Naive thymus-derived CD4-positive, alpha-beta T cell (primary cell): Measurements from ENCODE around the gene NACA. TPM values are rescaled to one million over a fixed set of nuclear protein-coding genes. Genes with fewer than 3 reads are reported as not detected.
A peak's percentile ranks its signal among the peaks of the same experiment; 100 is the strongest.

Source experiments
- ATAC-seq: fragments of 150-1000 bp; cut with Tn5 transposase; 2 replicates; pipeline ENCODE4 v1.10.0; 2021; ENCODE audit warnings: mild to moderate bottlenecking, moderate library complexity
- CTCF ChIA-PET: fragments of 350-600 bp; sonication (Branson Sonifier 250); formaldehyde crosslinking; loops from one replicate; lab custom pipeline; 2021; ENCODE audit warnings: antibody characterized with exemption; lab: Charles Lee
- POLR2A ChIA-PET: fragments of 350-600 bp; sonication (Branson Sonifier 250); formaldehyde crosslinking; loops from one replicate; lab custom pipeline; 2021; ENCODE audit warnings: antibody characterized with exemption, inconsistent platforms; lab: Charles Lee
- DNase-seq, 9 donors: peaks; one replicate each; pipeline versions ENCODE4 v3.0.0 to v3.0.0-alpha.2; 2020 to 2022; ENCODE audit warnings: mixed read lengths in 1 of 9
- H3K27ac ChIP-seq: one replicate; pipeline ENCODE4 v1.7.0; 2013; ENCODE audit warnings: mild to moderate bottlenecking, low read depth, low read length, moderate library complexity
- H3K27me3 ChIP-seq, 2 donors: one replicate each; pipeline ENCODE4 v1.7.0; 2013; ENCODE audit warnings: low read length in 2 of 2, mild to moderate bottlenecking in 2 of 2, moderate library complexity in 2 of 2; ENCODE audit not compliant: control insufficient read depth in 2 of 2, insufficient read depth in 2 of 2
- H3K36me3 ChIP-seq, 3 experiments: 1 replicate in 2 of 3; 2 replicates in 1 of 3; pipeline ENCODE4 v1.7.0; 2013; ENCODE audit warnings: low read length in 3 of 3, mild to moderate bottlenecking in 3 of 3, moderate library complexity in 1 of 3; ENCODE audit not compliant: insufficient read depth in 3 of 3, control insufficient read depth in 2 of 3
- H3K4me1 ChIP-seq, 2 donors: one replicate each; pipeline ENCODE4 v1.7.0; 2013; ENCODE audit warnings: low read length in 2 of 2, mild to moderate bottlenecking in 2 of 2, moderate library complexity in 1 of 2; ENCODE audit not compliant: control insufficient read depth in 2 of 2, insufficient read depth in 2 of 2
- H3K4me3 ChIP-seq: 2 replicates; pipeline ENCODE4 v1.7.0; 2013; ENCODE audit warnings: mild to moderate bottlenecking, low read length
- H3K9me3 ChIP-seq, 3 experiments: 1 replicate in 2 of 3; 2 replicates in 1 of 3; pipeline ENCODE4 v1.7.0; 2013; ENCODE audit warnings: low read length in 3 of 3; ENCODE audit not compliant: control insufficient read depth in 2 of 3
- H3K27ac Mint-ChIP-seq, 9 donors: one replicate each; pipeline ENCODE4 v1.8.0; 2020 to 2022; ENCODE audit warnings: mixed read lengths in 9 of 9, mild to moderate bottlenecking in 8 of 9, moderate library complexity in 5 of 9, inconsistent platforms in 2 of 9
- H3K27me3 Mint-ChIP-seq, 5 donors: one replicate each; pipeline ENCODE4 v1.8.0; 2021 to 2022; ENCODE audit warnings: mixed read lengths in 5 of 5, mild to moderate bottlenecking in 1 of 5
- H3K36me3 Mint-ChIP-seq, 5 donors: one replicate each; pipeline ENCODE4 v1.8.0; 2020 to 2022; ENCODE audit warnings: mixed read lengths in 5 of 5, mild to moderate bottlenecking in 3 of 5, inconsistent platforms in 1 of 5
- H3K4me1 Mint-ChIP-seq, 7 donors: one replicate each; pipeline ENCODE4 v1.8.0; 2020 to 2022; ENCODE audit warnings: mixed read lengths in 7 of 7, mild to moderate bottlenecking in 3 of 7, inconsistent platforms in 1 of 7
- H3K4me3 Mint-ChIP-seq, 10 donors: one replicate each; pipeline ENCODE4 v1.8.0; 2020 to 2022; ENCODE audit warnings: mild to moderate bottlenecking in 10 of 10, mixed read lengths in 10 of 10, moderate library complexity in 6 of 10, inconsistent platforms in 2 of 10
- H3K9me3 Mint-ChIP-seq, 11 donors: one replicate each; pipeline ENCODE4 v1.8.0; 2020 to 2022; ENCODE audit warnings: mixed read lengths in 11 of 11, mild to moderate bottlenecking in 4 of 11, inconsistent platforms in 1 of 11, moderate library complexity in 1 of 11
- intact Hi-C, 2 donors: fragments of 100-400 bp; cut with micrococcal nuclease; formaldehyde crosslinking; loops; one replicate each; pipeline ENCODE4 v1.15.1; 2023
- polyA plus RNA-seq, 2 donors: library from polyadenylated mRNA; unstranded; fragments of 300-500 nt; fragmentation: Illumina TruSeq; gene quantifications; one replicate each; pipeline ENCODE4 v1.2.3, GENCODE V29; 2021
- total RNA-seq, 6 experiments: library from RNA in 5 of 6; stranded (reverse) in 5 of 6; gene quantifications; 1 replicate in 5 of 6; 2 replicates in 1 of 6; pipeline ENCODE4 v1.2.3 and lab custom pipeline; 2021 to 2026

The NACA gene
- total and polyA plus RNA-seq, 7 experiments from 2014 or later: 834 to 1,626 (median 1,410) TPM

DNA sequence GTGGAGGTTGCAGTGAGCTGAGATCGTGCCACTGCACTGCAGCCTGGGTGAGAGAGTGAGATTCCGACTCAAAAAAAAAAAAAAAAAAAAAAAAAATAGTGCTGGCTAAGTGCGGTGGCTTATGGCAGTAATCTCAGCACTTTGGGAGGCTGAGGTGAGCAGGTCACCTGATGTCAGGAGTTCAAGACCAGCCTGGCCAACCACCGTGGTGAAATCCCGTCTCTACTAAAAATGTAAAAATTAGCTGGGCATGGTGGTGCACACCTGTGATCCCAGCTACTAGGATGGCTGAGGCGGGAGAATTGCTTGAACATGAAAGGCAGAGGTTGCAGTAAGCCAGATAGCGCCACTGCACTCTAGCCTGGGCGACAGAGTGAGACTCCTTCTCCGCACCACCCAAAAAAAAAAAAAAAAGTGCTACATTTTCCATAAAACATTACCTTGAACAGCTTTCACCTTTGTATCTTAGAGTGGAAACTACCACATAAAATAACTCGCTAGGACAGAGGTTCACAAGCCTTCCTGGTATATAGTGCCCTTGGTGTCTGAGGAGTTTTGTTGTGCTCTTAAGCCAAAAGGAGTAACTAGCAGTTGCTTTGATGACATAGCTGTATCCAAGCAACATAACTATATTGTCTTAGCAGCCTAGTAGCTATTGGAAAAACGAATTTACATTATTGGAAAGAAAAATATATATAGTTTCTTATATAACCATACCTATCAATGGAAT lies 48.1 kb downstream of the NACA start:
- peaks cover 0 to 23% (median 3%) of the 10 kb centered on the region in 3 experiments for H3K36me3 ChIP-seq
- H3K4me1 Mint-ChIP-seq: peaks cover 33 to 85% (median 63%) of the 10 kb centered on the region in 7 donors
- DNase-seq (peak in 2 of 9 donors; percentile 22 to 45), ATAC-seq (peak; percentile 65)
- peak overlapping the region in 8 of 9 donors; percentile 38 to 77 (median 72) for H3K27ac Mint-ChIP-seq
- intact Hi-C loops: no loop called here
- peaks cover 35 to 49% of the 10 kb centered on the region in 2 donors for H3K4me1 ChIP-seq
- ChIA-PET POLR2A (interaction anchor here (0.6 to 4.5 kb wide), 7 partner anchors 11 to 421 kb away, joined by 3 to 30 read pairs (median 6); partner anchors contain the start of genes NACA and PTGES3), CTCF (interaction anchor here (0.6 to 1.0 kb wide), 3 partner anchors 13 to 98 kb away, joined by 3 to 4 read pairs (median 3); no protein-coding TSS in a partner anchor)
- H3K9me3 Mint-ChIP-seq: peaks cover 0 to under 1% (median 0%) of the 10 kb centered on the region in 11 donors
- H3K36me3 Mint-ChIP-seq: peaks cover 4 to 19% (median 6%) of the 10 kb centered on the region in 5 donors
- H3K4me3 Mint-ChIP-seq: peak overlapping the region in 8 of 10 donors; percentile 12 to 63 (median 48)
- no peaks in the 10 kb centered on the region for H3K27me3 ChIP-seq
- no peaks in the 10 kb centered on the region for H3K27me3 Mint-ChIP-seq
- H3K27ac ChIP-seq: peak overlapping the region; percentile 34
- no peak overlapping the region for H3K4me3 ChIP-seq
- H3K9me3 ChIP-seq: no peaks in the 10 kb centered on the region

DNA sequence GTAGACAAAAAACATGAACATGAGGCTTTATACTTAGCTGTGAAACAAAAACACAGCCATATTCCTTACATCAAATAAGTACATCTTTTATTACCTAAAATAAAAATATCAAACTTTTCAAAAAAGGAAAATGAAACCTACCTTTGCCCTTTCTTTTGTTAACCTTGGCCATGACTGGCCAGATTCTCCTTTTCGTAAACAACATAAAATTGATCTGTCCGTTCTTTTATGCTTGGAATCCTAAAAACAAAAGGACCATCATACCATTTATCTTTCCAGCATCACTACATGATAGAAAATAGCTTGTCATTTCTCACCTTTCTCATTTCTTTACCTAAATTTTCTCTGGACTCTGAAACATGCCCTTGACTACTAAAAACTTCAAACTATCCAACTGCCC lies 53.5 kb downstream of the NACA start:
- H3K4me3 Mint-ChIP-seq: no peak overlapping the region
- CTCF ChIA-PET: interaction anchor here (0.6 to 2.2 kb wide), 2 partner anchors 14 to 39 kb away, joined by 5 read pairs; no protein-coding TSS in a partner anchor
- H3K36me3 Mint-ChIP-seq: peaks cover 5 to 33% (median 21%) of the 10 kb centered on the region in 5 donors
- no peaks in the 10 kb centered on the region for H3K9me3 Mint-ChIP-seq
- no peaks in the 10 kb centered on the region for H3K27me3 Mint-ChIP-seq
- ATAC-seq: no peak
- H3K9me3 ChIP-seq: no peaks in the 10 kb centered on the region
- POLR2A ChIA-PET: interaction anchor here (0.6 to 2.2 kb wide), 3 partner anchors 16 to 1069 kb away, joined by 3 to 9 read pairs (median 7); partner anchors contain the start of genes NACA and PTGES3
- peaks cover 23 to 52% (median 44%) of the 10 kb centered on the region in 7 donors for H3K4me1 Mint-ChIP-seq
- peaks cover 16 to 56% (median 36%) of the 10 kb centered on the region in 3 experiments for H3K36me3 ChIP-seq
- no peaks in the 10 kb centered on the region for H3K27me3 ChIP-seq
- H3K4me3 ChIP-seq: no peak overlapping the region
- no peak overlapping the region for H3K27ac ChIP-seq
- peak overlapping the region in 6 of 9 donors; percentile 18 to 83 (median 54) for H3K27ac Mint-ChIP-seq
- peaks cover 8 to 22% of the 10 kb centered on the region in 2 donors for H3K4me1 ChIP-seq
- intact Hi-C loops: loop anchor here in 1 of 2 donors (2.0 kb wide), 1 partner anchor 15 kb away; no protein-coding TSS in a partner anchor
- no peak for DNase-seq

- H3K27ac ChIP-seq: peak overlapping the region; percentile 22
- H3K4me3 ChIP-seq: no peak overlapping the region
- no peak for DNase-seq
- POLR2A ChIA-PET: interaction anchor here (0.6 to 2.2 kb wide), 4 partner anchors 14 to 1070 kb away, joined by 3 to 13 read pairs (median 8); partner anchors contain the start of genes NACA and PTGES3
- intact Hi-C loops: no loop called here
- Mint-ChIP-seq H3K36me3 (peaks cover 5 to 37% (median 24%) of the 10 kb centered on the region in 5 donors), H3K27ac (peak overlapping the region in 2 of 9 donors; percentile 21 to 25), H3K9me3 (no peaks in the 10 kb centered on the region), H3K4me3 (no peak overlapping the region), H3K27me3 (no peaks in the 10 kb centered on the region), H3K4me1 (peaks cover 17 to 46% (median 40%) of the 10 kb centered on the region in 7 donors)
- peaks cover 4 to 17% of the 10 kb centered on the region in 2 donors for H3K4me1 ChIP-seq
- H3K27me3 ChIP-seq: no peaks in the 10 kb centered on the region
- no peak for ATAC-seq
- peaks cover 20 to 64% (median 43%) of the 10 kb centered on the region in 3 experiments for H3K36me3 ChIP-seq
- H3K9me3 ChIP-seq: no peaks in the 10 kb centered on the region
- CTCF ChIA-PET: interaction anchor here (0.6 kb wide), 1 partner anchor 448 kb away, joined by 3 read pairs; no protein-coding TSS in a partner anchor
Observed at GRCh38 chr12:56670836-56671235, 54.3 kb downstream of the NACA start.

DNA sequence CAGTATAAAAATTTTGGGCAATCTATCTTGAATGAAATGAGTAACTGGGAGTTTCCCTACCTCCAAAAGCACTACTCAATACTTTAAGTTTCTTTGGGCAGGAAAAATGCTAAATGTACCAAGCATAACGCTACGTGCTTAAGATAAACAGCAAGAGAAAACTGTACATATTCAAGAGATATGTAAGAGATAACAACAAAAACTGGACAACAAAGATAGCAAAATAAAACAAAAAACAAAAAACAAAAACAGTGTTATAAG lies 57.0 kb downstream of the NACA start:
- intact Hi-C loops: no loop called here
- H3K27ac Mint-ChIP-seq: peak overlapping the region in 4 of 9 donors; percentile 13 to 74 (median 38)
- Histone ChIP-seq H3K27me3 (no peaks in the 10 kb centered on the region), H3K4me1 (peaks cover 2 to 12% of the 10 kb centered on the region in 2 donors), H3K27ac (no peak overlapping the region), H3K36me3 (peaks cover 20 to 85% (median 63%) of the 10 kb centered on the region in 3 experiments), H3K4me3 (no peak overlapping the region), H3K9me3 (no peaks in the 10 kb centered on the region)
- DNase-seq: no peak
- H3K4me1 Mint-ChIP-seq: peaks cover 17 to 30% (median 24%) of the 10 kb centered on the region in 7 donors
- POLR2A ChIA-PET: interaction anchor here (0.8 to 1.8 kb wide), 4 partner anchors 20 to 881 kb away, joined by 3 to 5 read pairs (median 3); partner anchors contain the start of gene PTGES3
- H3K36me3 Mint-ChIP-seq: peaks cover 10 to 50% (median 30%) of the 10 kb centered on the region in 5 donors
- H3K4me3 Mint-ChIP-seq: no peak overlapping the region
- no peaks in the 10 kb centered on the region for H3K27me3 Mint-ChIP-seq
- CTCF ChIA-PET: interaction anchor here (0.7 kb wide), 1 partner anchor 460 kb away, joined by 3 read pairs; no protein-coding TSS in a partner anchor
- ATAC-seq: no peak
- no peaks in the 10 kb centered on the region for H3K9me3 Mint-ChIP-seq

Other genes with a start within 250 kb of the NACA start
- 10 to 100 TPM in 1 of 5 experiments, 1 to 10 TPM in 3, under 1 TPM in 1; 0.94 to 10.2 (median 3.0) TPM for gene GLS2, start 237.1 kb downstream of the NACA start, total RNA-seq
- gene GLS2, start 237.1 kb downstream of the NACA start, polyA plus RNA-seq: 1 to 10 TPM; 5.9 to 6.8 TPM
- gene RBMS2, start 203.5 kb downstream of the NACA start, total RNA-seq: 10 to 100 TPM in 1 of 5 experiments, 1 to 10 TPM in 4; 2.5 to 12.8 (median 5.5) TPM
- 1 to 10 TPM in 1 of 2 donors, under 1 TPM in 1; 0.81 to 3.0 TPM for gene RBMS2, start 203.5 kb downstream of the NACA start, polyA plus RNA-seq
- gene BAZ2A, start 95.0 kb downstream of the NACA start, total RNA-seq: 100 to 1,000 TPM; 127 to 230 (median 191) TPM
- 10 to 100 TPM; 24.8 to 45.1 TPM for gene BAZ2A, start 95.0 kb downstream of the NACA start, polyA plus RNA-seq
- gene ATP5F1B, start 79.3 kb downstream of the NACA start, total RNA-seq: 100 to 1,000 TPM; 217 to 476 (median 267) TPM
- gene ATP5F1B, start 79.3 kb downstream of the NACA start, polyA plus RNA-seq: 100 to 1,000 TPM; 658 to 688 TPM
- gene PTGES3, start 37.0 kb downstream of the NACA start, total RNA-seq: 100 to 1,000 TPM; 111 to 229 (median 153) TPM
- 100 to 1,000 TPM; 221 to 289 TPM for gene PTGES3, start 37.0 kb downstream of the NACA start, polyA plus RNA-seq
- gene PRIM1, start 27.0 kb upstream of the NACA start, total RNA-seq: 10 to 100 TPM; 11.5 to 39.8 (median 26.2) TPM
- gene PRIM1, start 27.0 kb upstream of the NACA start, polyA plus RNA-seq: 10 to 100 TPM; 40.0 to 55.1 TPM
- gene HSD17B6, start 38.0 kb upstream of the NACA start, total RNA-seq: 1 to 10 TPM in 2 of 5 experiments, under 1 TPM in 3; 0.22 to 1.5 (median 0.64) TPM
- gene HSD17B6, start 38.0 kb upstream of the NACA start, polyA plus RNA-seq: 1 to 10 TPM in 1 of 2 donors, under 1 TPM in 1; 0.99 to 1.3 TPM
- gene SDR9C7, start 209.1 kb upstream of the NACA start, total RNA-seq: not detected
- gene SDR9C7, start 209.1 kb upstream of the NACA start, polyA plus RNA-seq: not detected
- gene RDH16, start 232.3 kb upstream of the NACA start, total RNA-seq: 1 to 10 TPM in 3 of 5 experiments, under 1 TPM in 2; 0.44 to 2.0 (median 1.2) TPM
- under 1 TPM; 0.19 to 0.22 TPM for gene RDH16, start 232.3 kb upstream of the NACA start, polyA plus RNA-seq